GM23338 (cell line): ENCODE results near the gene CCNY. TPM values are rescaled to one million over a fixed set of nuclear protein-coding genes. Genes with fewer than 3 reads are reported as not detected.

Experiments
- ATAC-seq: fragments of 200-7000 bp; cut with Tn5 transposase; 3 replicates; pipeline ENCODE4 v1.9.1; 2020
- DNase-seq: peaks from one replicate; pipeline ENCODE4 v3.0.0-alpha.2; 2015; ENCODE audit warnings: low spot score
- H2AFZ ChIP-seq: fragments of 200-600 bp; sonication (generic); 2 replicates; pipeline ENCODE4 v1.8.0; 2016; ENCODE audit warnings: antibody characterized with exemption, mild to moderate bottlenecking, moderate library complexity
- H3F3A ChIP-seq: fragments of 200-600 bp; sonication (generic); replicated peaks from 2 replicates; pipeline ENCODE4 v1.8.0; 2017; ENCODE audit warnings: antibody characterized with exemption, mixed run types, low read depth
- H3K27ac ChIP-seq: fragments of 200-600 bp; sonication (generic); 2 replicates; pipeline ENCODE4 v1.6.1; 2016; ENCODE audit warnings: low read depth
- H3K27me3 ChIP-seq: fragments of 200-600 bp; sonication (generic); 2 replicates; pipeline ENCODE4 v1.8.0; 2016; ENCODE audit warnings: mild to moderate bottlenecking, mixed run types, moderate library complexity; ENCODE audit not compliant: insufficient read depth
- H3K36me3 ChIP-seq: fragments of 200-600 bp; sonication (generic); 2 replicates; pipeline ENCODE4 v1.8.0; 2016; ENCODE audit warnings: mild to moderate bottlenecking; ENCODE audit not compliant: insufficient read depth
- H3K4me1 ChIP-seq: fragments of 200-600 bp; sonication (generic); 2 replicates; pipeline ENCODE4 v1.8.0; 2016; ENCODE audit warnings: mild to moderate bottlenecking, moderate library complexity; ENCODE audit not compliant: insufficient read depth
- H3K4me2 ChIP-seq: fragments of 200-600 bp; sonication (generic); 2 replicates; pipeline ENCODE4 v1.7.1; 2017; ENCODE audit warnings: mixed run types
- H3K4me3 ChIP-seq: fragments of 200-600 bp; sonication (generic); 2 replicates; pipeline ENCODE4 v1.6.1; 2016; ENCODE audit warnings: mixed run types
- H3K79me2 ChIP-seq: fragments of 200-600 bp; sonication (generic); replicated peaks from 2 replicates; pipeline ENCODE4 v1.8.0; 2017; ENCODE audit warnings: mild to moderate bottlenecking; ENCODE audit not compliant: insufficient read depth
- H3K9me2 ChIP-seq: fragments of 200-600 bp; sonication (generic); 2 replicates; pipeline ENCODE4 v1.8.0; 2017; ENCODE audit not compliant: insufficient read depth
- H4K20me1 ChIP-seq: fragments of 200-600 bp; sonication (generic); replicated peaks from 2 replicates; pipeline ENCODE4 v1.8.0; 2017; ENCODE audit warnings: mild to moderate bottlenecking; ENCODE audit not compliant: insufficient read depth
- H3K27ac Mint-ChIP-seq: 2 replicates; pipeline ENCODE4 v1.8.0; 2020; ENCODE audit warnings: inconsistent platforms, mild to moderate bottlenecking, moderate library complexity, mixed read lengths
- H3K27me3 Mint-ChIP-seq: 3 replicates; pipeline ENCODE4 v1.8.0; 2022; ENCODE audit warnings: low read depth, mild to moderate bottlenecking, moderate library complexity, mixed read lengths, inconsistent platforms; ENCODE audit not compliant: insufficient read depth, poor library complexity
- H3K36me3 Mint-ChIP-seq: 3 replicates; pipeline ENCODE4 v1.8.0; 2021; ENCODE audit warnings: low read depth, mild to moderate bottlenecking, inconsistent platforms, moderate library complexity, mixed read lengths
- H3K4me1 Mint-ChIP-seq: 3 replicates; pipeline ENCODE4 v1.8.0; 2020; ENCODE audit warnings: mild to moderate bottlenecking, inconsistent platforms, mixed read lengths
- H3K4me3 Mint-ChIP-seq: 3 replicates; pipeline ENCODE4 v1.8.0; 2021; ENCODE audit warnings: moderate library complexity, mild to moderate bottlenecking, inconsistent platforms, mixed read lengths
- H3K9me3 Mint-ChIP-seq: 3 replicates; pipeline ENCODE4 v1.8.0; 2020; ENCODE audit warnings: moderate library complexity, mild to moderate bottlenecking, inconsistent platforms, mixed read lengths
- CREB1 ChIP-seq: fragments of 250-450 bp; sonication (Bioruptor Pico); IDR thresholded peaks from 2 replicates; pipeline ENCODE4 v1.5.0; 2020; ENCODE audit warnings: low read depth, mild to moderate bottlenecking, moderate library complexity
- CTCF ChIP-seq, 2 experiments: fragments of 200-600 bp in 1 of 2; sonication (generic) in 1 of 2; conservative IDR thresholded peaks; 2 replicates each; pipeline versions ENCODE4 v1.5.1 to v1.6.1; 2016 to 2017; ENCODE audit warnings: antibody characterized with exemption in 2 of 2, low read depth in 2 of 2, mild to moderate bottlenecking in 2 of 2, moderate library complexity in 1 of 2
- ETS1 ChIP-seq: IDR thresholded peaks from 2 replicates; pipeline ENCODE4 v1.6.1; 2016; ENCODE audit warnings: antibody characterized with exemption
- EZH2 ChIP-seq: fragments of 200-600 bp; sonication (generic); IDR thresholded peaks from one replicate; pipeline ENCODE4 v1.8.0; 2017; ENCODE audit warnings: antibody characterized with exemption, mild to moderate bottlenecking, low read depth; ENCODE audit not compliant: unreplicated experiment
- EZH2phosphoT487 ChIP-seq: fragments of 200-600 bp; sonication (generic); IDR thresholded peaks from one replicate; pipeline ENCODE4 v1.8.1; 2018; ENCODE audit warnings: antibody characterized with exemption; ENCODE audit not compliant: unreplicated experiment
- JUNB ChIP-seq: IDR thresholded peaks from one replicate; pipeline ENCODE4 v1.6.1; 2016; ENCODE audit warnings: antibody characterized with exemption; ENCODE audit not compliant: unreplicated experiment
- NANOG ChIP-seq: IDR thresholded peaks from 2 replicates; pipeline ENCODE4 v1.6.1; 2016; ENCODE audit warnings: antibody characterized with exemption, borderline replicate concordance
- POLR2AphosphoS5 ChIP-seq: IDR thresholded peaks from 2 replicates; pipeline ENCODE4 v1.6.1; 2016; ENCODE audit warnings: antibody characterized with exemption, low read depth
- ZNF331 ChIP-seq: fragments of 250-450 bp; sonication (Bioruptor Pico); IDR thresholded peaks from 2 replicates; pipeline ENCODE4 v1.5.0; 2020; ENCODE audit warnings: low read depth, mild to moderate bottlenecking, moderate library complexity
- ZNF462 ChIP-seq: fragments of 250-450 bp; sonication (Bioruptor Pico); IDR thresholded peaks from 2 replicates; pipeline ENCODE4 v1.5.0; 2020; ENCODE audit warnings: mild to moderate bottlenecking, moderate library complexity
- polyA plus RNA-seq: library from polyadenylated mRNA; unstranded; fragments of >200 nt; fragmentation: Nextera tagmentation; extraction: Ambion mirVana; gene quantifications from 2 replicates; pipeline ENCODE4 v1.2.1, GENCODE V29; 2016
- total RNA-seq: library from RNA; depleted of rRNA; stranded (reverse); fragments of >200 nt; shearing (Covaris generic); gene quantifications from 2 replicates; pipeline ENCODE4 v1.2.3, GENCODE V29; 2014

Gene CCNY
- total and polyA plus RNA-seq, 2 experiments from 2014 or later, result 14.2 to 29.0 TPM

GRCh38 chr10:35570397-35570796 lies 234.1 kb downstream of the CCNY start:
- H3K9me2 ChIP-seq, result no peaks in the 10 kb centered on the region
- H3K4me3 ChIP-seq, result no peak overlapping the region
- H4K20me1 ChIP-seq, result no peaks in the 10 kb centered on the region; the same call in 1 of the 2 replicates
- no peaks in the 10 kb centered on the region for H3K79me2 ChIP-seq
- Mint-ChIP-seq H3K27me3 (peaks cover 5% of the 10 kb centered on the region), H3K27ac (no peak overlapping the region), H3K4me3 (no peak overlapping the region), H3K9me3 (no peaks in the 10 kb centered on the region), H3K36me3 (peaks cover 21% of the 10 kb centered on the region), H3K4me1 (peaks cover 9% of the 10 kb centered on the region)
- H2AFZ ChIP-seq, result no peak overlapping the region
- no peak overlapping the region for H3K4me2 ChIP-seq
- no peaks in the 10 kb centered on the region for H3F3A ChIP-seq
- ATAC-seq (no peak), DNase-seq (no peak)
- H3K27ac ChIP-seq, result no peak overlapping the region
- peaks cover 4% of the 10 kb centered on the region; the same call in 1 of the 2 replicates for H3K4me1 ChIP-seq
- TF ChIP-seq JUNB, result no peak
- no peak for TF ChIP-seq EZH2
- no peak for TF ChIP-seq ZNF331 (CRISPR knock-in tag)
- no peak for TF ChIP-seq EZH2phosphoT487
- no peak for TF ChIP-seq POLR2AphosphoS5
- no peaks in the 10 kb centered on the region for H3K27me3 ChIP-seq
- H3K36me3 ChIP-seq, result 0 out of 2 replicates have a peak, but pooled peaks cover 3% of the 10 kb centered on the region

- H3K9me3 Mint-ChIP-seq, result no peaks in the 10 kb centered on the region
- H3K79me2 ChIP-seq, result no peaks in the 10 kb centered on the region
- no peaks in the 10 kb centered on the region for H3K27me3 ChIP-seq
- H3K4me2 ChIP-seq, result no peak overlapping the region
- peaks cover 3% of the 10 kb centered on the region for H3K27me3 Mint-ChIP-seq
- no peak overlapping the region for H3K4me3 Mint-ChIP-seq
- H3K4me1 ChIP-seq, result peaks cover 4% of the 10 kb centered on the region; the same call in 1 of the 2 replicates
- H3K27ac ChIP-seq, result no peak overlapping the region
- H4K20me1 ChIP-seq, result no peaks in the 10 kb centered on the region
- H3K36me3 ChIP-seq, result 0 out of 2 replicates have a peak, but pooled peaks cover 3% of the 10 kb centered on the region
- TF ChIP-seq ZNF462 (CRISPR knock-in tag), result no peak
- TF ChIP-seq ZNF331 (CRISPR knock-in tag), result no peak
- TF ChIP-seq EZH2, result no peak
- TF ChIP-seq NANOG, result no peak
- no peak for TF ChIP-seq CREB1 (CRISPR knock-in tag)
- TF ChIP-seq ETS1, result no peak
- no peak for TF ChIP-seq POLR2AphosphoS5
- no peak for TF ChIP-seq CTCF (conservative IDR thresholded peaks at IDR 0.05; ENCODE audit: low read depth in 2 of 2)
- H3F3A ChIP-seq, result no peaks in the 10 kb centered on the region
- no peak overlapping the region for H3K27ac Mint-ChIP-seq
- DNase-seq (no peak), ATAC-seq (no peak)
- H2AFZ ChIP-seq, result no peak overlapping the region
- peaks cover 9% of the 10 kb centered on the region for H3K4me1 Mint-ChIP-seq
- H3K36me3 Mint-ChIP-seq, result peaks cover 12% of the 10 kb centered on the region
- no peak overlapping the region for H3K4me3 ChIP-seq
- H3K9me2 ChIP-seq, result 0 out of 2 replicates have a peak, but pooled peaks cover 3% of the 10 kb centered on the region
Observed at GRCh38 chr10:35572583-35572982, 236.3 kb downstream of the CCNY start.
